GM10847 (cell line): ENCODE results near the gene KNCN.

Source experiments
- POLR2A ChIP-seq: IDR thresholded peaks from 2 replicates; pipeline ENCODE4 v1.6.1; 2011; ENCODE audit not compliant: insufficient read length; ENCODE audit errors: extremely low read depth

The KNCN gene

DNA sequence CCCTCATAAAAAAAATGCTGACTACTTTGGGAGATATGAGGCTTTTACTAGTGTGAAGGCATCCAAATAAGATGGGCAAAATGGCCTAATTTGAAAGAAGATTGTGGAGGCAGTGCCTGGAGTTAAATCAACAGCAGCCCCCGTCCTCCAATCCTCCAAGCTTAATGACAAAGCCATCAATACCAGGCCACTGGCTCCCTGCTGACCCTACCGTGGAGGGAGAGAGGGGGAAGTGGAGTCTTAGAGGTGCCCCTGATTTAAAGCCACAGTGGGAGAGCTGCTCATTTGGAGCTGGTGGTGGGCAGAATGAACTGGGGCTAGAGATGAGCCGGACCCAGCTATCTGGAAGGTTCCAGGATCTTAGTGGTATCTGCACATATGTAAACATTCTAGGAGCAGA is 24.3 kb upstream of the KNCN start:
- no peak for TF ChIP-seq POLR2A

DNA sequence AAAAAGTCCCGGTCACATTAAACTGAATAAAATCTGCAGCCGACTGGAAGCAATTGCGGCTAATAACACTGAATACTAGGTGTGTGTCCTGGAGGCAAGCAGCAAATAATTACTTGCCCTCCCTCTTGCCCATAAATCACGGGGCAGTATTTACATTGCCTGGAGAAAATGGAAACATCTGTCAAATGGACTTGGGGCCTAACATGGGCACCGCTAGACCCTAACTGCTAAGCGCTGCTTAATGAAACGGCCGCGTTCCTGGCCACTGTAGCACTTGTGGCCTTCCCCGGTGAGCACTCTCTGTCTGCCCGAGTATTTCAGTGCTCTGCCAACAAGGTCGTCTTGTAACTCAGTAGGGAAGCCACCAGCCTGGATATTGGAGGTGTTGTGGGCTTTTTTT is 23.9 kb upstream of the KNCN start:
- no peak for TF ChIP-seq POLR2A

DNA sequence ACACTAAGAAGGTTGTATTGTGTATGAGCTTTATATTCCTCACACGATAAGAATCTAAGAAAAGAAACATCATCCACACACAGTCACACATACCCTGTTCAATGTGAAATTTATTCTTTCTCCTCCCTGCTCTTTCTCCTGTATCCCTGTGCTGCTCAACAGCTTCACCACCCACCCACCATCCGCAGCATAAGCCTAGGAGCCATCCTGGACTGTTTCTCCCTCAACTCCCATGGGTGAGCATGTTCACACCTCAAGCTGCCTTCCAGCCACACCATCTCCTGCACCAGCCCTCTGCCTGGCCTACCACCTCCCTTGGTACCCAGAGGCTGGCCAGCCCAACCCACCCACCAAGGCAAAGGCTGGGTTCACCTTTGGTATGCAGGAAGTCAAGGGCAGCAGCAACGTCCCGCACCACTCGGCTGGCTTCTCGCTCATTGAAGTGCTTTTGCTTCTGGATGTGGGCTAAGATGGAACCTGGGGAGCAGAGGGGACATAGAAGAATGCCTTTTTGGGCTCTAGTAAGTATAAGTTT is 20.3 kb upstream of the KNCN start:
- TF ChIP-seq POLR2A: no peak

DNA sequence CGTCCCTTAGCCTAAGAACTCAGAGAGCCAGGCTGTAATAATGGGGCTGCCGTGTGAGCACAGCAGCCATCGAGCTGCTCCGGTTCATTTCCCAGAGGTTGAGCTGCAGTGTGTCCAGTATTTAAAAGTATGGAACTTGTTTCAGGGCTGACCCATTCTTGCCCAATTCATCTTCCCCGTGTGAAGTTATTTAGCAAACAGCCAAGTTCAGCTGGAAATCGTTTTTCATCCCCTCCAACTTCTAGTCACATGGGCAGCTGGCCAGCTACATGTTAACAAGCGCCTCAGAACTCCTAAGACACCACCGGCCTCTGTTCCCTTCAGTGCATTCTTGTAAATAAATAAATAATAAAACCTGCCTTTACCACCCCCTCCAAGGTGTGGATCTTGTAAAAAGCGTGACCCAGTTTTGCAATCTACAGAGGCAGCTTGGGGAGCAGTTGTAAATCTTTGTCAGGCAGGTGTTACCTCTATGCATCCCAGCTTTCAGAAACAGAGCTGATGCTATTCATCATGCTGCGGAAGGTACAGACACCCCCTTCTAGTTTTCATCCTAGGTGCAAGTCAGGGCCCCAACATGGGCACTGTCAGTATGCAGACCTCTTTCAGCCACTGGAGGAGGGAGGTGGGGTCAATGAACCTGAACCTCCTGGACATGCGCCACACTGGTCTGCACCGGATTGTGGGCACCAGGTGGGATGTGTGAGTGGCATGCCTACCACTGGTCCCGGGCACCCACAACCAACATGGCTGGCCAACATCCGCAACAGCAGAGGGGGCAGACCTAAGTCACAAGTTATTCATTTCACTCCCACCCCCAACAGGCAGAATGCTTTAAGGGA is 18.7 kb upstream of the KNCN start:
- TF ChIP-seq POLR2A: no peak

DNA sequence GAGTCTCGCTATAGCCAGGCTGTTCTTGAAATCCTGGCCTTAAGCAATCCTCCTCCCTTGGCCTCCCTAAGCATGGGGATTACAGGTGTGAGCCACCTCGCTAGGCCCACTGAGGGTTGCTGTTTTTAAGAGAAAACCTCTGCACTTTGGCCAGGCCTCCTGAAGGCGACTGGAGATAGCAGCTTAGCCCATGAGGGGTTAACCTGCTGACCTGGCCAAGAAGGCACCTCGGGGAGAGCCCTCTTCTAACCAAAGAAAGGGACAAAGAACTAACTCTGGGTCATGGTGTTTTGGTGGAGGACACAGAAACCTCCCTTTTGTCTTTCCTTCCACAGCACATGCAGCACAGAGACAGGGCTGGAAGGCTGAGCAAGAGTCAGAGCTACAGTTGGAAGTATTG is 17.7 kb upstream of the KNCN start:
- no peak for TF ChIP-seq POLR2A

DNA sequence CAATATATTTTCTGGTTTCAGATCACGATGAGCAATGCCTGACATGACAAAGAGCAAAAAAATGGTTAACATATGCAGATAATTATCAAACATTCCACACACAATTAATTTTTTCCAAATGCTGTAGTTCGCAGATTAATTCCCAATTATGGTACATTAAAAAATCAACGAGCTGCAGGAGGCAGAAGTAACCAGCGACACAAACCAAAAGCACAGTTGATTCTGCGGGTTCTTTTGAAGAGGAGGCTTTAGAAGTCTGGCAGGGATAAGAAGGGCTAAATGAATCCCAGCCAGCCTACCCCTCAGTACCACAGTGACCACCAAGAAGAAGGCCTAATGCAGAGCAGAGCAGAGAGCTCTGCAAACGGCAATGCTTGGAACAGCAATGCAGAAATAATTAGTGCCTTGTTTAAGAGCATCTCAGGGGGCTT is 17.0 kb upstream of the KNCN start:
- no peak for TF ChIP-seq POLR2A

DNA sequence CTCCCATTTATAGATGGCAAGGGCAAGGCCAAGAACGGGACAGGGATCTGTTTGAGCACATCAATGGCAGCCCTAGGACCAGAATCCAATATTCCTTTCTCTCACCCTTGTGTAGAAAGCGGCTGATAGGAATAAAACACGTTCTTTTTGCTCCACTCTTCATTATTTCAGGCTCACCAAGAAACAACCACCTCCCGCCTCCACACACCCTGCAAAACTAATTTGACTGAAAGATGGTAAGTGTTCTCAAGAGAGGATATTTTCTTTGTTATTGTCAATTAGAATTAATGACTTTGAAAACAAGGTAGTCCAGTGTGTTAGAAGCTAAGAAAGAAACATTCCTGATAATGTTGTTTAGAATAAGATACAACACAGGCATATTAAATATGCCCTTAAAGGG is 11.9 kb upstream of the KNCN start:
- TF ChIP-seq POLR2A: no peak

DNA sequence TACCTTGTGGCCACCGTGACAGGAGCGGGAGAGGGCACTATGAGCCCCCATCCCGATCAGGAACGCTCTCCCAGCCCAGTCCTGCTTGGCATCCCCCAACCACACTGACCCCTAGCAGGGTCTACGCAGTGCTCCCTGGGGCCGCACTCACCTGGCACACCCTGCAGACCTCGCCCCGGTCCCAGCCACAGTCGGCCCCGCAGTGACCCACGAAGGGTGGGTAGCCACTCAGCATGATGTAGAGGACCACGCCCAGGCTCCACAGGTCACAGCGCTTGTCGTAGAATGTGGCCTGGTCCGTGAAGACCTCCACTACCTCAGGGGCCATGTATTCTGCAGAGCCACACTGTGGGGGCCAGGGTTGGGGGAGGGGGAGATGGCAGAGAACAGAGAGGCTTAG is 11.1 kb upstream of the KNCN start:
- TF ChIP-seq POLR2A: no peak

DNA sequence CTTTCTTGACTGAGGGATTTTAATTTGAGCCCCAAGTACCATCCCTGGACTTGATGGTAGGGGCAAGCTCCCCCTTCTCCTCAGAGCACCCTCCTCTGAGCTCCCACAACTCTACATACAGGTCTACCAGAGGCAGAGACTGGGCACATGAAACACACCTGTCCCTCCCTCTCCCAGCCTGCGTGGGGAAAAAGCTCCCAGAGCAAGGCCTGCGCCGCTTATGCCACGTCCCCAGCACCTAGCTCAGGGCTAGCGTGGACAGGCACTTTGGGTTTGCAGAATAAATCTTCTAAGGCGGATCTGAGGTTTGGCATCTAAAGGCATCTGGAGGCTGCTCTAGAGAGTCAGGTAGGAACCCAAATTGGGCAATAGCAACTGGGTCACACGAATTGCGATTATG is 7.5 kb upstream of the KNCN start:
- no peak for TF ChIP-seq POLR2A

DNA sequence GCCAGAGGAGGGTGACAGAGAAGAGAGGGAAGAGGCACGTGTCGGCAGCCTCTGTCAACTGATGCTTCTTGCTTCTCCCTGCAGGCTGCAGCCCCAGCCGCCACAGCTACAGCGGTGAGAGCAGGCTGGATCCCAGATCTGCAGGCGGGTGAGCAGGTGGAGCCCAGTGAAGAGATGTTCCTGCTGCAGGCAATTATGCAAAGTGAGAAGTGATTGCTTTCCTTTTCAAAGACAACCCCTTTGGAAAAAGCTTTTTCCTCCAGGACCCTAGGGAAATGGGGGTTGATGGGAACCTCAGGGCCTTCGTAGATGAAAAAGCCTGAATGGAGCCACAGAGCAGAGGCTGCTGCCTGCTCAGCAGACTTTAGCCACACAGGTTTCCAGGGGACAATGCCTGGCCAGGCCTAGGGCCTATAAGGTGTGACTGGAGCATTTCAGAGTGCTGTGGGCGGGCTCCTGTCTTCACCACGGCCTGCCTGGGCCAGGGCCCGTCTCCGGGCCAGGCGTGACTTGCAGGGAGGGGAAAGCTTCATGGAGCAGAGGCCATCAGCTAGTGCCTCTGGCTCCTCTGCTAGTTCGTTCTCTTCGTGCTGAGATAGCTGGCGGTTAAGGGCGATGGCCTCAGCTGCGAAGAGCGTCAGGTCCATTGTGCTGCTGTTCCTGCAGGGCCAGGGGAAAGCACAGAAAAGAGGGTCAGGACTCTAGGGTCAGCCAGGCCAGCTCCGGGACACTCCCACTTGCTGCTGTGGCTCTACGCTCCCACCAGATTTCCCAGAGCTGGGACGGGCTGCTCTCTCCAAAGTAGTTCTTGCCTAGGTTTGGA is 6.9 kb upstream of the KNCN start:
- no peak for TF ChIP-seq POLR2A

DNA sequence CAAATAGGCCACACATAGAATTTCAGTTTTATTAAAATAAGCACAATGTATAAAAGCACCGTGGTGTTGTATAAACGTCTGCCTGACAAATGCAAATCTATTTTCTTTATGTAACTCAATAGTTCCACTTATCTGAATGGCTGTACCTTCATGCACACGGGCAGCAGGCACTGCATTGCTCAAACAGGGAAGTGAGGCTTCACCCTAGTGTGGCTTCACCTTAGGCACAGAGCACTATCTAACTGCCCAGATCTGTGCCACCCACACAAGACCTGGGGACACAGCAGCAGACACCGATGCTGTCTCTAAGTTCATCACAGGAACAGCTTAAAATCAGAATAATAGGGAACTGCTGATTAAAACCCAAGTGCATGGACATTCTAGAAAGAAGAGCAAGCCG is 6.0 kb upstream of the KNCN start:
- no peak for TF ChIP-seq POLR2A

DNA sequence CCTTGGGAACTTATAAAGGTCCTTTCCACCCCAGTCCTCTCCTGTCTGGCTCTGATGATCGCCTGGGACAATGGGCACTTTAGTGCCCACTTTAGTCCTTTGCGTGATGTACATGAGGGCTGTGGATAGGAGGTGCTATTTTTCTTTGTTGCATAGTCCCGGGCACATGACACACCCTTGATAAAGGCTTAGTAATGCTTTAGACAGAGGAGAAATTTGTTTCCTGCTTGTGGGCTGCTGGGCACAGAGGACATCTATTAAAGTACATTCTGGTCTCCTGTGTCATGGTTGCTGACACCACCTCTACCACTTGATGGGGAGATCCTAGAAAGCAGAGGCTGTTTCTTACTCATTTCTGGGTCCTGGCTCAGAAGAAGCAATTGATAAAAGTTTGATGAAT is 5.4 kb upstream of the KNCN start:
- no peak for TF ChIP-seq POLR2A

DNA sequence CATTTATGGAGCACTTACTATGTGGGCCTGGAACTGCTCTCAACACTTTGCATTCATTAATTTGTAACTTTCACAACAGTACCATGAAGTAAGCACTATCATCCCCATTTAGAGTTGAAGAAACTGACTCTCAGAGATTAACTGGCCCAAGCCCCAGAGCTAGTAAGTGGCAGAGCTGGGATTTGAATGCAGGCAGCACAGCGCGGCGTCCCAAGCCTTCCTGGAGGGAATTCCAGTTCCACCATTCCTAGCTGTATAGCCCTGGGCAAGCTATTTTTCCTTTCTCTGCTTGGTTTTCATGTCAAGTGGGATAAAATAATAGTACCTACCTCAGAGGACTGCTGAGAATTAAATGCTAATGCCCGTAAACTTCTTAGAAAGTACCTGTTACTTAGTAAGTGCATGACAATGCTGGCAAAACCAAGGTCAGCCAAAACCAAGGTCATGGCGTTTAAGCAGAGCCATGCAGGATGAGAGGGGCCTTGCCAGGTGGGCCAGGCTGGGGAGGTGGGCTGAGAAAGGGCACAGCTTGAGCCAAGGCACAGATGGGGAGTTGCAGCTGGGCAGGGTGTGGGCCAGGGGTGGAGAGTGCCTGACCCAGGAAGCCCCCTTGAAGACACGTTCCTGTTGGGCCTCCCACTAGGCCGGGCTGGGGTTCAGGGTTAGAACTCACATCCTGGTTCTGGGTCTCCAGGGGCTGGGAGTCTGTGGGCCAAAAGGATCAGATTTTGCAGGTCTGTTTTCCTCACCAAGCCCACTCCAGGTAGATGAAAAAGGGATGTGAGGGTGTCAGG is 4.6 kb upstream of the KNCN start:
- no peak for TF ChIP-seq POLR2A

DNA sequence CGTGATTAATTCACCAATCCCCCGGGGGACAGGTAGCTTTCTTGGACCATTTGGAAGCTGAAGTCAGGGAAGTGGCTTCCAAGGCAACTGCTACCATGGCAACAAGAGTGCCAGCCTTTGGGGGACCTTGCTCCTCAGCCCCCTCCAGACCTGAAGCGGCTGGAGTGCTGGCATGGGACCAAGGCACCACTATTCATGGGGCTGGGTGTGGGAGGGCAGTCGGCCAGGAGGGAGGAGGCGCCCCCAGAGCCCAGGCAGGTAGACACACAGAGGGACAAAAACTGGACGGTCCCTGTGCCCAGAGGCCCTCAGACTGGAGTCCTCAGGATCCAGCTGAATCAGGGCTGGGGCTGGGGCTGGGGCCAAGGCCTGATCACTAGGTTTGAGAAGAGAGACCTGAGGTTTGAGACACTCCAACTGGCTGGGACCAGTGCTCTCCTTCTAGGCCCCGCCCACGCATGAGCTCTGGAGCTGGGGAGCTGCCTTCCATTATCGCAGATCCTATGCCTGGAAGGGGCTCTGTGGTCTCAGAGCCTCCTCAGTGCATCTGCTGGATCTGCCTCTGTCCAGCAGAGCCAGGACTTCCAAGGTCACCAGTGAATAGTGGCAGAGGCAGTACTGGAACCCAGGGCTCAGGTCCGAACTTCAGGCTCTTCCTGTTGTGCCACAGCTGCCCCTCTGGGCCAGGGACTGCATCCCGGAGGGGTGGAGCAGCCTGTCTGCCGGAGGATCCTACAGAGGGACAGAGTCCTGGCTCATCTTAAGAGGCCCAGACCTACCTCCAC is 3.3 kb upstream of the KNCN start:
- TF ChIP-seq POLR2A: no peak

DNA sequence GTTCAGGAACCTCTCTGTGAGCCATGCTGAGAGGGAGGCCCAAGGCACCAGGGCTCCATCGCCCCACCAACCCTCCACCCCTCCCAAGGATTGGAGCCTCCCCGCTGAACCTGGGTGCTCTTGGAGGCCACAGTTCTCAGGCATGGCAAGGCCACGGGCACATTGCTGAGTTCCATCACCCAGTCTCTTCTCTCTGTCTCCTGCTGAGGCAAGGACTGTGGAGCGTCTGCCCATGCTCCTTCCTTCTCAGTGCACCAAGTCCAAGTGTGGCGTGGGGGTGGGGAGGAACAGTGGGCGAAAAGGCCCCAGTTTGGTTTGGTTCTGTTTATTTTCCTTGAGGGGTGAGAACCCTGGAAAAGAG is 2.8 kb upstream of the KNCN start:
- TF ChIP-seq POLR2A: no peak
